CD4-positive, alpha-beta T cell treated with Interleukin-6 at 100 ng/mL for 8 hours (primary cell): Measurements from ENCODE around the gene PRR4.

Experiments
- DNase-seq: peaks from one replicate; pipeline ENCODE4 v3.0.0-alpha.2; 2020; ENCODE audit warnings: mixed read lengths, low spot score

Gene PRR4, protein sequence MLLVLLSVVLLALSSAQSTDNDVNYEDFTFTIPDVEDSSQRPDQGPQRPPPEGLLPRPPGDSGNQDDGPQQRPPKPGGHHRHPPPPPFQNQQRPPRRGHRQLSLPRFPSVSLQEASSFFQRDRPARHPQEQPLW

DNA sequence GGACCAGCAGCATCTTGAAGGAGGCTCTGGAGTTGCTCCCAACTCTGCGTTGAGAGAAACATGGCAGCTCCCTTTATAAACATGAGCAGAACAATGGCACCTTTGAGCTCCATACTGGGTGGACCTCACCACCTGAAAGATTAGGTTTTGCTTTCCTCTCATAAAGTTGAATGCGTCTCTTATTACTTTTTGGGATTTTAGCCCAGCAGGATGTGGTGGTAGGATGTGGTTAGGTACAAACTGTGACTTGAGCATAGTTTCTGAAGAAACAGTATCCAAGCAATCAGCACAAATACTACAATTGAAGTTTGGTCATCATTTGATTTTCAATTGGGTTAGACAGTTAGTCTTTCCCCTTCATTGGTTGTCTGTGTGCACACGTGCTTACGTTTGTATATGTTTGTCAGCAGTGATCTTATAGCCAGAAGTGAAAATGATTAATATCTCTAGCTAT, at the start of gene PRR4:
Gene PRR4, minus strand, starts transcription at position 51 of the 454 bp plus-strand sequence. Its CDS starts 38 bp downstream, at position 13.
- DNase-seq, result no peak

DNA sequence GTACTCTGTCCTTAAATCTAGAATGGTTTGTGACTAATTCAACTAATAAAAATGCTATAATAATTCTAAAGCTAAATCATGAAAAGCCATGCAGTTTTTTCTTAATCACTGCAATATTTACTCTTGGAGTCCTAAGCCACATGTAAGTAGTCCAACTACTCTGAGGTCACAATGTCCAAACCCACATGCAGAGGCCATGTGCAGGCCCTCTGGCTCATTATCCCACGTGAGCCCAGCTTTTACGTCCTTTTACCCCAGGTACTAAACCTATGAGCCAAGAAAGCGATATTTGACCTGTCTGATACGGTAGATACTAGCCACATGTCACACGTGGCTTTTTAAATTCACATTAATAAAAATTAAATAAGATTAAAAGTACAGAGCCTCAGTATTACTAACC, 47.6 kb upstream of the PRR4 start:
- no peak for DNase-seq

DNA sequence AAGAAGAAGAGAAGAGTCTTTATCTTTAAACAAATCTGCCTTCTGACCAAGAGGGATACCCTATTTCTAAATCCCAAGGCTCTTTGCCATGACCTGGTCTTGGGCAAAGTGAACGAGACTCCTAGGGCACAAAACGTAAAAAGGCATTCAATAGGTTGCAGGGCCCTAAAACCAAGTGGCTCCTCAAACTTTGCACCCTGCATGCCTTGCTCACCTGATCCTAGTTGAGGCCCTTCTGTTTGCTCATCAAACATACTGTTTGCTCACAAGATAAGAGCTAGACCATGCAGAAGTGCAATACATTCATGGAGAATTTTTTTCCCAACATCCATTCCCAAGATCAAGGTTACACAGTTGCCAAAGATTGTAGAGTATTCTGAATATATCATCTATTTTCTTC, 42.7 kb upstream of the PRR4 start:
- no peak for DNase-seq

GRCh38 chr12:10889226-10889625, 40.0 kb upstream of the PRR4 start:
- DNase-seq, result no peak

- DNase-seq, result no peak
Observed at GRCh38 chr12:10884086-10884725, 34.9 kb upstream of the PRR4 start, which contains the start of gene PRH1. PRH1 (minus strand) TSS chr12:10884255; CDS start chr12:10884217, 38 bp downstream.

DNA sequence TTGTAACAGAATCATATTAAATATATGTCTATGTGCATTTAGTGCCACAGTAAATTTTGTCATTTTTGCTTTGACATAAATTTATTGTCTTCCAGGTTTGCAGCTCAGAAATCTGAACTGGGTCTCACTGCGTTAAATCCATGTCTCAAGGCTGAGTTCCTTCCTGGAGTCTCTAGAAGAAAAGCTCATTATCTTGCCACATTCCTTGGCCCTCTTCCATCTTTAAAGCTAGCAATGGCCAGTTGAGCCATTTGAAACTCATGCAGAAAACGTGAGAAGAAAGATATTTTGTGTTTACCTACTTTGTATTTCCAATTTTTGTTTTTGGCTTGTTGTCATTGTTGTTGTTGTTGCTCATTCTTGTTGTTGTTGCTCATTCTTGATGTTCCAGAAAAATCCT, 24.1 kb upstream of the PRR4 start:
- no peak for DNase-seq

GRCh38 chr12:10867381-10867780, 18.1 kb upstream of the PRR4 start:
- DNase-seq, result no peak

DNA sequence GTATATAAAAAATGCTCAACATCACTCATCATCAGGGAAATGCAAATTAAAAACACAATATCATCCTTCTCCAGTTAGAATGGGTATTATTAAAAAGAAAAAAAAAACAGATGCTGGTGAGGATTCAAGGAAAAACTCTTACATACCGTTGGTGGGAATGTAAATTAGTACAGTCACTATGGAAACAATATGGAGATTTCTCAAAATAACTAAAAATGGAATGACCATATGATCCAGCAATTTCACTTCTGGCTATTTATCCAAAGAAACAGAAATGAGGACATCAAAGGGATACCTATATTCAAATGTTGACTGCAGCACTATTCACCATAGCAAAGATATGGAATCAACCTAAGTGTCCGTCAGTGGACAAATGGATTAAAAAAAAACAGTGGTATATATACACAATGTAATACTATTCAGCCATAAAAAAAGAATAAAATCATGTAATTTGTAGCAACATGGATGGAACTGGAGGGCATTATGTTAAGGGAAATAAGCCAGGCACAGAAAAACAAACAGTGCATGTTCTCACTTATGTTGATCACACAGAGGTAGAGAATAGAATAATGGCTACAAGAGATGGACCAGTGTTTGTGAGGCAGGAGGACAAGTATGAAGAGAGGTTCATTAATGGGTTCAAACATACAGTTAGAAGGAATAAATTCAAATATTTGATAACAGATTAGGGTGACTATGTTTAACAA, 14.4 kb upstream of the PRR4 start:
- DNase-seq, result no peak

- no peak for DNase-seq
Observed at GRCh38 chr12:10861366-10861765, 12.1 kb upstream of the PRR4 start.

DNA sequence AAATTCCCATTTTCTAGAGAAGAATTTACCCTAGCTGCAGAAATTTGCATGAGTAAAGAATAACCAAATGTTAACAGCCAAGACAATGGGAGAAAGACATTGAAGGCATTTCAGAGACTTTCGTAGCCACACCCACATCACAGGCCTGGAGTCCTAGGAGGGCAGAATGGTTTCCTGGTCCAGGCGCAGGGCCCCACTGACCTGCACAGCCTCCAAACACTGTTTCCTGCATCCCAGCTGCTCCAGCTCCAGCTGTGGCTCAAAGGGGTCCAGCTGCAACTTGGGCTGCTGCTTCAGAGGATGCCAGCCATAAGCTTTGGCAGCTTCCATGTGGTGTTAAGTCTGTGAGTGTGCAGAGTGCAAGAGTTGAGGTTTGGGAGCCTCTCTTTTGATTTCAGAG, 6.5 kb upstream of the PRR4 start:
- DNase-seq, result no peak

DNA sequence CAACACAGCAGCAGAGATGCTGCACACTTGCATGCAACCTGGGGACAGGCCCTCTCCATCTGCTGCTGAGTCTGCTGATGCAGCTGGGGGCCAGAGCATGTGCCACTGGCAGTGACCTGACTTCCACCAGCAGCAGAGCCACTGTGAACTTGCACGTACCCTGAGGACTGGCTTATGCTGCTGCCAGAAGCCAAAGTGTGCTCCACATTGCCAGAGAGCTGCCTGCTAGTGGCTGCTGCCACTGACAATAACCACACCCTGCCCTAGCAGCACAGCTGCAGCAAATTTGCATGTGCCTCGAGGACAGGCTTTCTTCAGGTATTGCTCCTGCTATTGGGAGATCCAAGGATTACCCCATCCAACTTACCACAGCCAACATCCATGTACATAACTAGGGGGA, 4.5 kb upstream of the PRR4 start:
- DNase-seq, result no peak

DNA sequence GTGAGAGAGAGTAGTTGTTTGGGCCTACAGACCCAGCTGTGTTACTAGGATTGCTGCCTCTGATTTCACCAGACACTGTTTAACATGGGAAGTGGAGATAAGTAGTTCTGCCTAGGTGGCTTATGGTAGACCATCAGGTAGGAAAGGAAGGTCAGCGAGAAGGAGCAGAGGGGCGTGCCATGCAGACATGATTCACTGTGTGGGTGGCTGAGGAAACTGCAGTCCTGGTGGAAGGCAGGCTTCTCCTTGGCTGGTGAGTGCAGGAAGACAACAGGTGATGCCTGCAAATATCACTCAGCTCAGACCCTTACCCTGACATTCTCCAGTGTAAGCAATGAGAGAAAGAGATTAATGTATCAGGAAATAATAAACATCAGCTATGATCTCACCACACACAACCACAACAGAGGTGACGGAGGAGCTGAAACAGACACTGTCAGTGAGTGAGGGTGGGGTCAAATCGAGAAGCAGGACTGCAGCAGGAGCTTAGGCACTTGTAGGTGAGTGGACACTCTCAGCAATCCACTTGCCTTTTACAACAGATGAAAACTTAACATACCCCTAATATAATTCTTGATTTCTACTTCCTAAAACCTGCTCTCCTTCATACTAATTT, 2.1 kb upstream of the PRR4 start:
- no peak for DNase-seq

DNA sequence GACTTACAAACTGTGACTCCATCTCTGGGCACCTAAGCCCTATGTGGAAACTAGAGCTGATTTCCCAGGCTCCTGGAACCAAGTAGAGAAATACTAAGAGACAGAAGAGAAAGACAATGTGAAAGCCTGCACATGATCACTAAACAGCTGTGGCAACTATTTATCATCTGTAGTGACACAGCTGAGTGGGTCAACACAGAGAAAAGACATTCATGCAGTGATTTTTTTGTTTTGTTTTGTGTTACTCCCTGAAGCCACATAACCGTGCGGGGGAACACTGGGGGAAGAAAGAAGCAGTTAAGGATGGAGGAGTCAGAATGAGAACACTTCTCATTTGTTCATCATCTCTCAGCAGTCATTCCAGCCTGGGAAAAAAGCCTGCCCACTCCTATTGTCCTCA, 1.5 kb downstream of the PRR4 start:
- no peak for DNase-seq

DNA sequence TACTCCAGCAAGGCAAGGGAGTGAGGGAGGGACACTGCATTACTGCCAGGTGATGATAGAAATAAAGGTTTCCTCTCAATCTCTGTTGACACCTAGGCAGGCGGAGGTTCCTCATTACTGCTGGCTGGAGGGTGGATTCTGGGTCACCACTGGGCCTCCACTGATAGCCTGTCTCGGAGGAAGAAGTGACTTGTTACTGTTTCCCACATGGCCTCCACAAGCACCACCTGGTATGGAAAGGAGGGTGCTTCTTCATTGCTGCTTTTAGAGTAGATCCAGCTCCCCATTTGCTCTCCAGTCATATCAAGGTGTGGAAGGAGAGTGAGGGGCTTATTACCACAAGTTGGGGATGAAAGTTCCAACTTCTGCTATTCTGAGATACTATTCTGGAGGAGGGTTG, 6.4 kb downstream of the PRR4 start:
- no peak for DNase-seq

- no peak for DNase-seq
Observed at GRCh38 chr12:10838461-10838860, 10.8 kb downstream of the PRR4 start.

DNA sequence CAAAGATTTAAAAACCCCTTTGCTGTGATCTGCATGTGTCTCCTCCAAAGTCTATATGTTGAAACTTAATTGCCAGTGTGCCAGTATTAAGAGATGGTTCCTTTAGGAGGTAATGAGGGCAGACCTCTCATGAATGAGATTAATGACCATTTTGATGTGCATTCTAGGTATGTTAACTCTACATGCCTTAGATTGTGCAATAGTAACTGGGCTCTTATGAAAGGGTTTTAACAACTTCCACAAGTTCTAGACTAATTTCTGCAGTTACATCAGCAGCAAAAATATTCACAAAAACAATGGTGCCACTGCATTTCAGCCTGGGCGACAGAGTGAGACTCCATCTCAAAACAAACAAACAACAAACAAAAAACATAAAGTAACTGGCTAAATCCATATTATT, 19.3 kb downstream of the PRR4 start:
- no peak for DNase-seq

DNA sequence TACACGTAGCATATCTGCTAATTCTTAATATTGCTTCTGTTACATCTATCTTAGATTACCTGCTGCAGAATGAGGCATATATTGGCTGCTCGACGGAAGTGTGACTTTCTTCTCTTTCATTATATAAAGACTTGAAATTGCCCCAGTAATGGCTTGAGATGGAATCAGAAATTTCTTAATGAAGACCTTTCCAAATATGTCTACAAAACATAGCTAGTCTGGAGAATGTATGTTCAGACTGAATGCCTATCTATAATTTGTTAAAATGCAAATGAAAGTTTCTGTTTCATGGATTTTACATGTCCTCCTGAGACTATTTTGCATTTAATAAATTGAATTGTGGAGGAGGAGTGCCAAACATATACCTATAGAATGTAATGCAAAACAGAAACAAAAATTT, 23.0 kb downstream of the PRR4 start, which contains the start of gene TAS2R10:
Gene TAS2R10, minus strand, starts transcription at position 101 of the 400 bp plus-strand sequence. Its CDS starts 89 bp downstream, at position 12.
- DNase-seq, result no peak

GRCh38 chr12:10824957-10825356, 24.3 kb downstream of the PRR4 start:
- no peak for DNase-seq

DNA sequence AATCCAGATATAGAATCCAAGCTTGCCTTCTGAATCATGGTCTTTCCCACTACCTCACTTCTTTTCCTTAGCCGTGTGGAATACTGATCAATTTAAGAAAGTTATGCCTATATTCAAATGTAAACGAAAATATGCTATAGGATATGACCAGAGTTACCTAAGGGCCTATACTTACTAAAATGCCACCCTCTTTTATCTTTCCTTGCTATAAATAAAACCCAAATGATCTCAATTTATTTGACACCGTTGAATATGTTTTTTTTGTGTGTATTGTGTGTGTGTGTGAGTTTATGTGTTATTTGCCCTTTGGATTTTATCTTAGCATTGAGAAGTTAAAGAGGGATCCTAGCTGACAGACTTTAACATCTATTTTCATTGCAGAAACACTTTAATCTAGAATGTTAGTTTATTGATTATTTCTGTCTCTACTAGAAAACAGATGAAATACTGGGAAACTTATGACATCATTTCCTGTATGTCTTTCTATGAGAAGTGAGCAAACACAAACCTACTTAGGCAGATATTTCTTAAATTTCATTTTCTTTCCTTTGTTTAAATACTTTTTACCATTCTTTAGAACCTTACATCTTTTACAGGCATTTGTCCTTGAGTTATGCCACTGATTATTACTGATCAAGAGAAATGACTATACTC, 37.3 kb downstream of the PRR4 start:
- no peak for DNase-seq

- DNase-seq, result no peak
Observed at GRCh38 chr12:10810068-10810467, 39.2 kb downstream of the PRR4 start, which contains the start of gene TAS2R9. TAS2R9 (minus strand) TSS chr12:10810168; CDS start chr12:10810075, 93 bp downstream.

DNA sequence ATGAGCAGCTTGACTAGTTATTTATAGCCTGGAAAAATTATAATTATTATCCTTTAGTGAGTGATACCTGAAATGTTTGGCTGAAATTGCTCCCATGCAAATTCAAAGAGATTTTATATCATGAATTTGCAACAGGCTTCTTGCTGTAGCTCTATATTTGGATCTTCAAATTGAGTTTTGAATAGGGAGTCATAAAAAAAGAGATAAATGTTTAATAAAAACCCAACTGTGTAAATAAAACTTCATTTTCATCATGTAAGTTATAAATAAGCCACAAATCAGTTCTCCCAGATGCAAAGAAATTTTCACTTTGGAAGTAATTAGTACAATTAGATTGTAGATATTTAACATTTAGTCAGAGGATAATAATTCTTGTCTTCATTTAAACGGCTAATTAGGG, 42.1 kb downstream of the PRR4 start, which contains the start of gene TAS2R8:
Gene TAS2R8, minus strand, starts transcription at position 101 of the 400 bp plus-strand sequence. CDS start 306 bp downstream, outside the sequence.
- DNase-seq, result no peak

DNA sequence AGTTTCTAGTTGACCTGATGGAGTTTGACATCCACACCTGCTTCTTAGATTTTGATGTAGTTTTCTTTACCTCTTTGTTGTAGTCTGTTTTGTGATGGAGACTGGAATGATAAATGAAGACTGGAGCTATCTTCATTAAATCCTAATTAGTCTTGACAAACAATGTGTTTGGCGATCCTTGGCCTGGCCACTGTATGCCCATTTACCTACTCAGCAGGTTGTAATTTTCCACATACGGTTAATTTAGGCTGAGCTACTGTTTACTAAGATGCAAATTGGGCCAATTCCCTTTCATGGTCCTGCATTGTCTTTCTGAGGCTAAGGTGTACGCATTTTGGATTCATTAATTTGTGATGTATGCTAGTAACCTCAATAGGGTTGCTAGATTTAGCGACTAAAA, 46.7 kb downstream of the PRR4 start, which contains the start of gene TAS2R7:
Gene TAS2R7, minus strand, starts transcription at position 41 of the 400 bp plus-strand sequence. CDS start 57 bp downstream, outside the sequence.
- no peak for DNase-seq
